Adrenal gland (tissue), 12 donors: ENCODE measurements around the gene COL5A1. TPM values are rescaled to one million over a fixed set of nuclear protein-coding genes. Genes with fewer than 3 reads are reported as not detected.
A peak's percentile ranks its signal among the peaks of the same experiment; 100 is the strongest.

ENCODE experiments used
- DNase-seq, 7 donors: peaks; one replicate each; pipeline ENCODE4 v3.0.0-alpha.2; 2019 to 2020
- H3K27ac ChIP-seq, 5 donors: fragments of 200-600 bp; sonication (generic) in 4 of 5; 1 replicate in 3 of 5; 2 replicates in 2 of 5; pipeline versions ENCODE4 v1.5.1 to v1.8.0; 2016 to 2020; ENCODE audit warnings: mild to moderate bottlenecking in 1 of 5
- H3K27me3 ChIP-seq: fragments of 200-600 bp; 2 replicates; pipeline ENCODE4 v1.8.0; 2021
- H3K36me3 ChIP-seq, 2 donors: fragments of 200-600 bp; replicated peaks in 1 of 2; 1 replicate in 1 of 2; 2 replicates in 1 of 2; pipeline versions ENCODE4 v1.5.1 to v1.8.0; 2018 to 2022
- H3K4me1 ChIP-seq, 2 donors: fragments of 200-600 bp; replicated peaks in 1 of 2; 1 replicate in 1 of 2; 2 replicates in 1 of 2; pipeline versions ENCODE4 v1.5.1 to v1.8.0; 2018 to 2021
- H3K4me3 ChIP-seq, 4 donors: fragments of 200-600 bp; sonication (generic) in 3 of 4; one replicate each; pipeline ENCODE4 v1.5.1; 2016 to 2018
- H3K9me3 ChIP-seq, 3 donors: fragments of 200-600 bp; sonication (generic) in 1 of 3; replicated peaks in 1 of 3; 1 replicate in 2 of 3; 2 replicates in 1 of 3; pipeline versions ENCODE4 v1.5.1 to v1.8.0; 2016 to 2021
- POLR2A ChIP-seq, 2 donors: fragments of 450-650 bp; IDR thresholded peaks; one replicate each; pipeline ENCODE4 v1.6.1; 2017; ENCODE audit warnings: antibody characterized with exemption in 2 of 2, mild to moderate bottlenecking in 2 of 2, moderate library complexity in 1 of 2
- WGBS, 4 donors: extraction: QIAGEN DNeasy Blood & Tissue Kit in 2 of 4; methylation state at CpG; one replicate each; pipeline versions ENCODE4 v1.1.5 to v1.1.7; 2013 to 2017; 5-methylcytosine and 5-hydroxymethylcytosine counted together
- intact Hi-C, 2 donors: fragments of 100-400 bp; cut with DNase I; formaldehyde crosslinking; loops; one replicate each; pipeline versions ENCODE4 v1.14.1 to v1.15.0; 2022 to 2023
- polyA plus RNA-seq, 3 donors: library from polyadenylated mRNA; stranded (reverse); fragments of 200-250 nt in 2 of 3; fragments of 350-450 nt in 1 of 3; fragmentation: Illumina TruSeq in 1 of 3; extraction: RNeasy Lipid Tissue Mini Kit (QIAGEN cat#74804) in 1 of 3; gene quantifications; one replicate each; pipeline ENCODE4 v1.2.3, GENCODE V29; 2013 to 2014
- total RNA-seq, 9 donors: library from RNA; depleted of rRNA in 4 of 9; stranded (reverse); fragments of >200 nt in 4 of 9; fragments of 120-200 nt in 1 of 9; fragmentation: NEBNext Ultra II Directional in 1 of 9; extraction: Animal tissue kit (Norgen Biotek cat#: 25700) in 1 of 9; gene quantifications; one replicate each; pipeline versions ENCODE4 v1.1.0 to v1.2.4, GENCODE V29; 2013 to 2023
- TF ChIP-seq, protein P1 (sequence below), 6 experiments: fragments of 450-650 bp in 4 of 6; fragments of 200-600 bp in 2 of 6; sonication (generic) in 1 of 6; IDR thresholded peaks; 1 replicate in 5 of 6; 2 replicates in 1 of 6; pipeline versions ENCODE4 v1.5.1 to v1.8.0; 2016 to 2021; ENCODE audit warnings: antibody characterized with exemption in 6 of 6, mild to moderate bottlenecking in 2 of 6, moderate library complexity in 1 of 6
- donor health status: healthy with polysubstance abuse.
- donor health status: Bipolar disorder and iron deficiency.
- donor health status: DM: yes; HTN: yes; CAD: no.
- donor health status: DM: no; HTN: no; CAD: no.
- donor health status: DM: no; HTN: no; CAD: no.
- donor health status: DM: yes; HTN: yes; CAD: no.

Gene COL5A1
- total and polyA plus RNA-seq, 12 donors: 3.5 to 45.5 (median 29.3) TPM

- 65 to 76% (median 71%) methylated on average over 17 of the region's 17 CpGs for WGBS, 4 donors
- H3K4me1 ChIP-seq: peaks cover 0 to 6% of the 10 kb centered on the region in 2 donors
Measured at GRCh38 chr9:134662143-134662876, 20.7 kb downstream of the COL5A1 start.

DNA sequence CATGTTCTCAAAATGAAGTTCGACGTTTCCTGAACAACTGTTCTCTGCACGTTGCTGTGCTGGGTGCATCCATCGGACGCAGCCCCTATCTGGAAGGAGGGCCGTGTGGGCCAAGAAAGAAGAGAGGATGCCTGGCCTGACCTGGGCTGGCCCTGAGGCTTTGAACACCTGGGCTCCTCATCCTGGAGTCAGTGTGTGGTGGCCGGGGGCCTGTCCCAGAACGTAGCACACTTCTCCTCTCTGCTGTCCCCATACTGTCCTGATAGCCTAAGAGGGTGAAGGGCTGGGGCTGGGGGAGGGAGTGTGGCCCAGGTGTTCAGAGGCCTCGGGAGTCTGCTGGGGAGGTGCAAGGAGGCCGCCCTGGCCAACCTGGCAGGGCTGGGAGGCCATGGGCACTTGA lies 21.5 kb downstream of the COL5A1 start:
- TF ChIP-seq, protein P1, sequence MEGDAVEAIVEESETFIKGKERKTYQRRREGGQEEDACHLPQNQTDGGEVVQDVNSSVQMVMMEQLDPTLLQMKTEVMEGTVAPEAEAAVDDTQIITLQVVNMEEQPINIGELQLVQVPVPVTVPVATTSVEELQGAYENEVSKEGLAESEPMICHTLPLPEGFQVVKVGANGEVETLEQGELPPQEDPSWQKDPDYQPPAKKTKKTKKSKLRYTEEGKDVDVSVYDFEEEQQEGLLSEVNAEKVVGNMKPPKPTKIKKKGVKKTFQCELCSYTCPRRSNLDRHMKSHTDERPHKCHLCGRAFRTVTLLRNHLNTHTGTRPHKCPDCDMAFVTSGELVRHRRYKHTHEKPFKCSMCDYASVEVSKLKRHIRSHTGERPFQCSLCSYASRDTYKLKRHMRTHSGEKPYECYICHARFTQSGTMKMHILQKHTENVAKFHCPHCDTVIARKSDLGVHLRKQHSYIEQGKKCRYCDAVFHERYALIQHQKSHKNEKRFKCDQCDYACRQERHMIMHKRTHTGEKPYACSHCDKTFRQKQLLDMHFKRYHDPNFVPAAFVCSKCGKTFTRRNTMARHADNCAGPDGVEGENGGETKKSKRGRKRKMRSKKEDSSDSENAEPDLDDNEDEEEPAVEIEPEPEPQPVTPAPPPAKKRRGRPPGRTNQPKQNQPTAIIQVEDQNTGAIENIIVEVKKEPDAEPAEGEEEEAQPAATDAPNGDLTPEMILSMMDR (IDR thresholded peaks at IDR 0.05): no peak
- 71 to 90% (median 86%) methylated on average over 8 to 10 of the region's 10 CpGs for WGBS, 4 donors
- no peaks in the 10 kb centered on the region for H3K36me3 ChIP-seq
- no peak overlapping the region for H3K4me3 ChIP-seq
- H3K4me1 ChIP-seq: peaks cover 0 to 6% of the 10 kb centered on the region in 2 donors
- no peaks in the 10 kb centered on the region for H3K9me3 ChIP-seq
- DNase-seq: no peak
- intact Hi-C loops: no loop called here
- H3K27me3 ChIP-seq: no peaks in the 10 kb centered on the region
- H3K27ac ChIP-seq: peak overlapping the region in 1 of 5 donors; percentile 83

More at GRCh38 chr9:134662143-134662876, 20.7 kb downstream of the COL5A1 start:
- TF ChIP-seq, protein P1 (IDR thresholded peaks at IDR 0.05): no peak
- no peak for TF ChIP-seq POLR2A (IDR thresholded peaks at IDR 0.05)
- H3K9me3 ChIP-seq: no peaks in the 10 kb centered on the region
- H3K27ac ChIP-seq: peak overlapping the region in 2 of 5 donors; percentile 44 to 83
- intact Hi-C loops: no loop called here
- DNase-seq: peak in 2 of 7 donors; percentile 30 to 68
- H3K4me3 ChIP-seq: no peak overlapping the region
- no peaks in the 10 kb centered on the region for H3K27me3 ChIP-seq
- no peaks in the 10 kb centered on the region for H3K36me3 ChIP-seq

DNA sequence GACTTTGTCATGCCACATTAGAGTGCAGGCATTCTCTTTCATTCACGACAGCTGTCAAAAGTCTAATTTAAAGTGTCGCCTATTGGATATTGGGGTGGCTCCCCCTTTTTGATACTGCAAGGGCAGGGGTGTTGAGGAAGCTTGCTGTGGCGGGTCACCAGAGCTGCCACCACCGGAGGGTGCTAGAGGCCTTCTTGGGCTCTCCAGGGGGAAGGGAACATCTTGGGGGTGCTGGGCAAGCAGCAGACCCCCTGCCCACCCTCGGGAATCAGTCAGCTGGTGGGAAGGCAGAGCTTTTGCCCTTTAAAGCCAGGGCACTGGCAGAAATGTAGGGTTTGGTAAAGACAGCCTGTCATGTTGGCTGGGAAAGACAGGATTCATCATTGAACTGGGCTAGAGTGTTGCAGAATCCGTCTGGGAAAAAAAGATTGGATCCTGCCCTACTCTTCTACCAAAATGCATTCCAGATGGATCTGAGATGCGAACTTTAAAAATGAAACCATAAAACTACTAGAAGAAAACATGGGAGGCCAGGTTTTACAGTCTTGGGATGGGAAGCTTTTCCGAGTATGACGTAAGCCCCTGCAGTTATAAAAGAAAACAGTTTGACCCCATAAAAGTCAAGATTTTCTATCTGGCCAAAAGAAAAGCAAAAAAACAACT lies 22.3 kb downstream of the COL5A1 start:
- TF ChIP-seq POLR2A (IDR thresholded peaks at IDR 0.05): no peak
- TF ChIP-seq, protein P1 (IDR thresholded peaks at IDR 0.05): no peak
- Histone ChIP-seq H3K4me1 (peaks cover 0 to 6% of the 10 kb centered on the region in 2 donors), H3K36me3 (no peaks in the 10 kb centered on the region), H3K27ac (peak overlapping the region in 1 of 5 donors; percentile 13), H3K27me3 (no peaks in the 10 kb centered on the region), H3K4me3 (no peak overlapping the region), H3K9me3 (no peaks in the 10 kb centered on the region)
- DNase-seq: no peak
- intact Hi-C loops: no loop called here
- 87 to 92% (median 90%) methylated on average over 7 to 9 of the region's 9 CpGs for WGBS, 4 donors

- H3K4me1 ChIP-seq: peaks cover 0 to 6% of the 10 kb centered on the region in 2 donors
- H3K9me3 ChIP-seq: no peaks in the 10 kb centered on the region
- no peaks in the 10 kb centered on the region for H3K27me3 ChIP-seq
- WGBS, 4 donors: 93 to 98% (median 94%) methylated on average over 5 of the region's 5 CpGs
- H3K36me3 ChIP-seq: no peaks in the 10 kb centered on the region
- no peak overlapping the region for H3K4me3 ChIP-seq
- H3K27ac ChIP-seq: no peak overlapping the region
- no peak for DNase-seq
- no peak for TF ChIP-seq POLR2A (IDR thresholded peaks at IDR 0.05)
- TF ChIP-seq, protein P1 (IDR thresholded peaks at IDR 0.05): no peak
- intact Hi-C loops: no loop called here
Measured at GRCh38 chr9:134664446-134664845, 22.8 kb downstream of the COL5A1 start.
